ENCODE results near the gene ST6GAL2.

ST6GAL2 gene

DNA sequence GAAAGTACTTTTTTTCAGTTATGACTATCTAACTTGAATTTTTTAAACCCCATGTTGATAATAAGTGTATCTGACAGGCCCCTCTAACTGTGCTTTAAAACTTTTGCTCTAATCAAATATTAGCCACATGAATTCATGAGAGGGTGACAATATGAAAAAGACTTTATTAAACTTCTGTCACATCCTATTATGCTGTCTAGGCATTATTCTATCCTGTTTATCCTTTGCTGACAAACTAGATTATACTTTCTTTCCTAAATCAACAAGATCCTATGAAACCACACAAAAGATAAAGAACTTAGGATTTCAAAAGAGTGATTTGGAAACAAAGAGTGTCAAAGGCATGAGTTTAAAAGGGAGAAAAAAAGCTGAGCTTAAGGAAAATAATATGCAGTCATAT, 57.8 kb downstream of the ST6GAL2 start:
- no peak for DNase-seq (ENCODE audit: low read depth)

DNA sequence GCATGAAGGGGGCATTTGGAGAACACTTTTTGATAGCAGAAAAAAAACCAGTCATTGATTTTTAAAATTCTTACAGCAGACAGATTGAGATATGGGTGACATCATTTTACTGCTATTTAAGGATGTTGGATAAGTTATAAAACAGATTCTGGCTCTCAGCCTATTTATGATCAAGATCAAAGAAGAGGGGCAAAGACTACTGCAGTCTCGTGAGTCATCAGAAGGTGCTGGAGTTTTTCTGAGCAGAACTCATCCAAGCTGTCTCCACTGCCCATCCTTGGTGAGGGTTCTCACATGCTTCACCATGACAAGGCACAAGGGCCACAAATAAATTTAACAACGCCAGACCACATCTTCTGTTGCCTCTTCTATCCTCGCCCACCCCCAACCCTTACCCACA, 58.8 kb downstream of the ST6GAL2 start:
- DNase-seq (ENCODE audit: low read depth): no peak

DNA sequence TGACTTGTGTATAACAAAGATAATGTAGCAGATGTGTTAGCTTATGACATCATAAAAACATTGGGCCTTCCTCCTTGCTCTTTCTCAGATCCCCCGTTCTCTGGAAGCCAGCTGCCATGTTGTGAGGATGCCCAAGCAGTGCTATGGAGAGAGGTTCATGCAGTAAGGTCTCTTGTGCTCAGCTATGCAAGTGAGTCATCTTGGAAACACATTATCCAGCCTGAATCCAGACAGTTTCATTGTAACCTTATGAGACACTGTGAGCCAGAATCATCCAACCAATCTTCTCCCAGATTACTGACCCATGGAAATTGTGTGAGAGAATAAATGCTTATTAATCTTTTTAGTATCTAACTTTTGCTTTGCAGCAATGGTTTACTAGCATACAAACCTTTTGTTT, 60.8 kb downstream of the ST6GAL2 start:
- no peak for DNase-seq (ENCODE audit: low read depth)

DNA sequence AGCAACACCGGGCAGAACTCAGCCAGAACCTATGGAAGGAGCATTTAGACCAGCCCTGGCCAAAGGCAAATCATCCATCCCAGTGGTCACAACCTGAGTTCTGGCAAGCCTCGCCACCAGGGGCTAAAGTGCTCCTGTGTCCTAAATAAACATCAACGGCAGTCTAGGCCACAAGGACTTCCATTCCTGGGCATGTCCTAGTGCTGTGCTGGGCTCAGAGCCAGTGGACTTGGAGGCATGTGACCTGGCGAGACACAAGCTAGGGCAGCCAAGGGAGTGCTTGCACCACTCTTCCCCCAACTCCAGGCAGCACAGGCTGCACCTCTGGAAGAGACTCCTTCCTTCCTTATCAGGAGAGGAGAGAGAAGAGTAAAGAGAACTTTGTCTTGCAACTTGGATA, 69.0 kb downstream of the ST6GAL2 start:
- DNase-seq (ENCODE audit: low read depth): no peak

GRCh38 chr2:106812841-106813240, 73.1 kb downstream of the ST6GAL2 start:
- DNase-seq (ENCODE audit: low read depth): no peak

DNA sequence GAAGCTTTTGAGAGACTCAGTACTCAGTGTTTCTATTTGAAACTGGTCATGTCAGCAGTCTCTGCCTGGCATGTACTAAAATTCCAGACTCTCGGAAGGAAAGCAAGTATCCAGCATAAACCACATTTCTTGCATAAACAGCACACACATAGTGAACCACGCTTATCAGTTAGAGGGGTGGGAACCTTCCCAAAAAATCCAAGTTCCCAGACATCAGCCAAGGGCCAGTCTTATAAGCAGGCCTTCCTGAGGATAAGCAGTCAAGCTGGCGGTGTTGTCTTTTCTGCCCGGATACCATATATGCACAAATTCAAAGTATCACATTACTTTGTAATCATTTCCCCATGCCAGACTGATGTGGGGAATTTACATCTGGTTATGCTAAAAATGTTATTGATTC, 73.6 kb downstream of the ST6GAL2 start:
- peak; percentile 3 for DNase-seq (ENCODE audit: low read depth)

DNA sequence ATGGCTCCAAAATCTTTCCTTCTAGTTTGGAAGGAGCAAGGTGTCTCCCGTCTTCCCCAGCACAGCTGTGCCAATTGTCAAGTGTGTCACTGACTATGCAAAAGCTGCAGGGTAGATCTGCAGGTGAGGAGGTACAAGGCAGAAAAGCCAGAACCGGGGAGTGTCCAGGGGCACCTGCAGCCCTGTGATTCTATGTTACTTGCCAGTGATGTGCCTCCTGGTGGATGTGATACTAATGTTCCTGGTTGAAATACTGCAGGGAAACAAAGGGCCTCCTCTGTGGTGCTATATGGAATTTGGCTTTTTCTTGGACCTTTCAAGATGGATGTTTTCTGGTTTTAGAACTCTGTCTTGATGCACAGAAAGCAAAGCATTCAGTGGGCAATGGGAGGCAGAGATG, 80.3 kb downstream of the ST6GAL2 start:
- no peak for DNase-seq (ENCODE audit: low read depth)

- no peak for DNase-seq (ENCODE audit: low read depth)
These were observed 81.8 kb downstream of the ST6GAL2 start for GRCh38 chr2:106804161-106804560.

GRCh38 chr2:106800976-106801655, 84.9 kb downstream of the ST6GAL2 start:
- DNase-seq (ENCODE audit: low read depth): no peak

- no peak for DNase-seq (ENCODE audit: low read depth)
These were observed 85.8 kb downstream of the ST6GAL2 start for GRCh38 chr2:106800180-106800579.

DNA sequence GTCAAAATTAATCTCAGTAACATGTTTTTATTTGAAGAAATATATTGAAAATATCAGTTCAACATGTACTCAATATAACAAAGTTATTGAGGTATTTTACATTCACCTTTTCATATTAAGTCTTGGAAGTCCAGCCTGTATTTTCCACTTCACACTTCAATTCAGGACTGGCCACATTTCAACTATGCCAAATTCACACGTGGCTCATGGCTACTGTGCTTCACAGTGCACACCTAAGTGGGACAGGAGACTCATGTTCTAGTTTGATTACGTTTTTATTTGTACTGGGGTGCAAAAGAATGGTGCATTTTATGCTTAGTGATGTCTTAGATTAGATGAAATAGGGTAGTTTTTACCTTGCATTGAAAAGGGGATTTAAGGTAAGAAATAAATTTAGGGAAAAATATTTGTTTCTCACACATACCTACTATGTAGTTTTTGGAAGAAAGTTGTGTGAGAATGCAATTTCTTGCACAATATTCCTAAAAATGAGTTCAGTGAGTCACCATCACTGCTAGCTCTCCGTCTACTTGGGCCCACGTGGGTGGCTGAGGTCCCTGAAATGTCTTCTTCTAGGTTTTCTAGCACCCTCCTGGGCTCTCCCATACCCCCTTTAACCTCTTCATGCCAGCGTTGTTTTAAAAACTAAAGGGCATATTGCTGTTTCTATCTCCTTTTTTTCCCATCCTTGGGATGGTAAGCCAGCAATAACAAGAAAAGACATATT, 87.0 kb downstream of the ST6GAL2 start:
- no peak for DNase-seq (ENCODE audit: low read depth)

GRCh38 chr2:106797494-106797893, 88.5 kb downstream of the ST6GAL2 start:
- DNase-seq (ENCODE audit: low read depth): no peak

- DNase-seq (ENCODE audit: low read depth): no peak
These were observed 93.3 kb downstream of the ST6GAL2 start for GRCh38 chr2:106792671-106793070.

- DNase-seq (ENCODE audit: low read depth): no peak
These were observed 96.8 kb downstream of the ST6GAL2 start for GRCh38 chr2:106789185-106789584.

DNA sequence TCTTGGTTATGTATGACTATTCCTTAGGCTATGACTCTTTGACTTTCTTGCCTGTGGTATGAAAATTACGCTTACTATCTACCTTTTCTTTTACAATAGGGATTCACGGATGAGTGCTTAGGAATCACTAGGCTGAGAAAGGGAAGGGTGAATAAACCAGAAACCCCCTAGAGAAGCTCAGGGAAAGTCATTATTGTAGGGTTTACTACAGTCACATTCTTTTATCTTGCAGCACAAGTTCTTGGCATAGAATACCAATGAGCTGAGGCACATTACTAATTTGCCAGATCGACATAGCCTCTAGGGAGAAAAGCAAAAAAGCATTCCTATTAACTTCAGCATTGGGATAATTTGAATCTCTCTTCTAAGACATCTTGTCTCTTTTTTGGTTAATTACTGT, 103.3 kb downstream of the ST6GAL2 start:
- DNase-seq (ENCODE audit: low read depth): no peak

DNA sequence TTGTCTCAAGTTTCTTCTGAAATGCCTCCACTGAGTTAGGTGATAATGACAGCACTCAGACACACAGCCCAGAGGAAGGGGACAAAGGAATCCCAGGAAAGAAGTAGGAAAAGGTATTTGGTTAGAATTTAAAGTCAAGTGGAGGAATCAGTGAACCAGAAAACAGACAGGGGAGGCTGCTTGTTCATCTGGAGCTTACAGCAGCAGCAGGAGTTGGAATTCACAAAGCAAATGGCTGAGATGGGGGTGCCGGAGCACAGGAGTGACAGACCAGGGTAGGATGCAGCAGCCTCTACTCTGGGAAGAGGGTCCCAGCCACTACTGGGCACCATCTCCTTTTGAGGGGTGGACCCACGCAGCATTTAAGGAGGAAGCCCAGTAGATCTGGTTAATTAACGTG, 104.8 kb downstream of the ST6GAL2 start:
- DNase-seq (ENCODE audit: low read depth): no peak

DNA sequence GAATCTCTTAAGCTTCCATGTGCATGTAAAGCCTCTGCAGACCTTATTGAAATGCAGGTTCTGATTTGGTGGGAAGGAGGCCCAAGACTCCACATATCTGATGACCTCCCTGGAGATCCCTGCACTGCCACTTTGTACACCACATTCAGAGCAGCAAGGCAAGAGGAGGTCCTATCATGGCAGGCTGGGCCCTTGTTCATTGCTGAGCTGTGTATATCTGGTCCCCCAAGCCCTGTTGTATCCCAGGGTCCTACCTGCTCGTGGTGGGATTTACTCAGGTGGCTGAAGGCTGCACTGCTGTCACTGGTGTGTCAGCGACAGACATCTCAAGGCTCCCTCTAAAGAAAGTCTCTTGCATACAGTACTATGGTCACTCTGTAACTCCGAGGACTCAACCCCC, 114.2 kb downstream of the ST6GAL2 start:
- no peak for DNase-seq (ENCODE audit: low read depth)

DNA sequence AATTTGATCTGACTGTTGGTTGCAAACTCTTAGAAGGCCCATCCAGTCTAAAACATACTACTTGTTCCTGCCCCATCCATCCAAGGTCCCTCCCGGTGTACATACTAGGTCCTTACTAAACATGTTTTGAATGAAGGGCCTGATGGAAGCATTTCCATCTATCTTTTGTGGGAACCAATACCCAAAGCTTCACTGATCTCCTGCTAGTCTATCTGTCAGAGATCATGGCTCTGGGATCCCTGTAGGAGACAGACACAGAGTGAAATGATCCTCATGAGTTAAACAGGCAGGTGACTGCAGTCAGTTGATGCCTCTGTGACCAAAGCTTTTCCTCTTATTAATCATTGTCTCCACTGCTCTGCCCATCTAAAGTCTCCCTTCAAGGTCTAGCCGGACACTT, 115.0 kb downstream of the ST6GAL2 start:
- no peak for DNase-seq (ENCODE audit: low read depth)

DNA sequence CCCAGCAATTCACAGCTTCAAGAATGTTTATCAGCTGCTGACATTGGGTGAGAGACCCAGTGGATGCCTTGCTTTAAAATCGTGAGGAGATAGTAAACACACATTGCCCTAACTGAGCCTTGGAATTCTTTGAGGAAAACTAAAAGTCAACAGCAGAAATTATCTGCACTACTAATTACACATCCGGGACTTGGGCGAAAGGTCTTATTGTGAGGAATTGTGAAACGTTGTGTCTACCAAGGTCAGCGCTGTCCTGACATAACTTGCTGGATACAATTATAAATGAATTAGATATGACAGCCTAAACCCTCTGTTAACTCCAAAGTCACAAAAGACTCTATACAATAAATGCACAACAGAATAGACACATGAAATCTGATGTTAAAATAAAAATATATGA, 121.4 kb downstream of the ST6GAL2 start:
- DNase-seq (ENCODE audit: low read depth): no peak

DNA sequence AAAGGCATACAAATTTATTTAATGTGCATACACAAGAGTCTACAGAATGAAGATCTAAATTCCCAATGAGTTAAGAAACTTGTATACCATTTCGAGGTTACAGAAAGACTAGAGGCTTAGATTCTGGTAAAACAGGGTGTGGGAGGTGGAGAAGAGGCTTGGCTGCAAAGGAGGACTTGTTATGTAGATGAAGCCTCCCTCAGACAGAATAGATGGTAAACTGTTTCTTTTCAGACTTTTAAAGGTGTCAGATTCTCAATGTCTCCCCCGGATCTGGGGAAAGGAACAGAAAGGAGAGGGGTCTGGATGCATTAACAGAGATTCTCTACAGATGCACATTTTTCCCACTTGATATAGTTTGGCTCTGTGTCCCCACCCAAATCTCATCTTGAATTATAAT, 126.0 kb downstream of the ST6GAL2 start:
- no peak for DNase-seq (ENCODE audit: low read depth)

DNA sequence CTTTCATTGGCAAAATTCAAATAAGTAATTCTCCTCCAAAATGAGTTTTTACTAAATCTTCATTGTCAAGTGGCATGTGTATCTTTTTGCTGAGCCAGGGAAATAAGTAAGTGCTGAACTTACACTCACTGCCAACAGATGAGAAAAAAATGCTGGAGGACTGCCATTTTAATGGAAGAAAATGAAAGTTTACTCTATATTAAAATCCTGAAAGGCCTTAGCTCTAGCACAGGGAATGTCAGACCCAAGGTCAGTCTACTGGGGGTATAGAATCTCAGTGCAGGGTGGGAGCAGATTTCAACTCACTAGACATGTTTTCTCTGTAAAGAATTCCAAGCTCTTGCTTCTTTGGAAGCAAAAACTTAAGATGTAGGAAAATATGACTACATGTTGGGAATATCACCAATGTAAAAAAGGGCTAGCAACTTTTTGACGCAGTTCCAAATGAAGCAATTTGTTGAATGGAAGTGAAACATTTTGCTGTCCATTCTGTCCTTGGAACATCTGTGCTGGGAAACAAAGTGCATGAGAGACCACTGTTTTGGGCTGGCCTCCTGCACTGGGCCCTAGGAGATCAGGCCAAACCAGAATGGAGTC, 127.0 kb downstream of the ST6GAL2 start:
- no peak for DNase-seq (ENCODE audit: low read depth)

Measured in stromal cell of bone marrow (primary cell).